Thymus (tissue), 11 donors: ENCODE measurements around the gene INPP5A. TPM values are rescaled to one million over a fixed set of nuclear protein-coding genes. Genes with fewer than 3 reads are reported as not detected.

Source experiments
- DNase-seq, 9 donors: peaks; one replicate each; pipeline ENCODE4 v3.0.0-alpha.2; 2013; ENCODE audit warnings: low spot score in 9 of 9, low read depth in 6 of 9, missing footprints in 1 of 9
- H3K27ac ChIP-seq, 2 donors: one replicate each; pipeline ENCODE4 v1.5.1; 2013; ENCODE audit warnings: control low read depth in 1 of 2, low read depth in 1 of 2, low read length in 1 of 2, mild to moderate bottlenecking in 1 of 2, moderate library complexity in 1 of 2
- H3K27me3 ChIP-seq, 2 donors: one replicate each; pipeline ENCODE4 v1.5.1; 2013; ENCODE audit warnings: low read length in 1 of 2; ENCODE audit not compliant: control insufficient read depth in 2 of 2, insufficient read depth in 1 of 2
- H3K36me3 ChIP-seq, 2 donors: one replicate each; pipeline ENCODE4 v1.5.1; 2013; ENCODE audit warnings: low read length in 1 of 2, mild to moderate bottlenecking in 1 of 2, moderate library complexity in 1 of 2; ENCODE audit not compliant: control insufficient read depth in 2 of 2, insufficient read depth in 2 of 2
- H3K4me1 ChIP-seq, 2 donors: one replicate each; pipeline ENCODE4 v1.5.1; 2013; ENCODE audit warnings: low read length in 2 of 2; ENCODE audit not compliant: control insufficient read depth in 2 of 2, insufficient read depth in 2 of 2
- H3K4me3 ChIP-seq, 2 donors: one replicate each; pipeline ENCODE4 v1.5.1; 2013; ENCODE audit warnings: low read length in 2 of 2, control low read depth in 1 of 2, mild to moderate bottlenecking in 1 of 2
- H3K9me3 ChIP-seq, 2 donors: one replicate each; pipeline ENCODE4 v1.5.1; 2013; ENCODE audit warnings: low read length in 1 of 2, mild to moderate bottlenecking in 1 of 2; ENCODE audit not compliant: control insufficient read depth in 2 of 2, insufficient read depth in 1 of 2
- WGBS: extraction: QIAGEN DNeasy Blood & Tissue Kit; methylation state at CpG from one replicate; pipeline ENCODE4 v1.1.7; 2013; 5-methylcytosine and 5-hydroxymethylcytosine counted together
- polyA plus RNA-seq: library from polyadenylated mRNA; stranded (reverse); fragments of 200-250 nt; gene quantifications from one replicate; pipeline ENCODE4 v1.2.3, GENCODE V29; 2013
- total RNA-seq: library from RNA; stranded (reverse); fragments of 120-200 nt; gene quantifications from one replicate; pipeline ENCODE4 v1.2.4, GENCODE V29; 2013
- donor health status: healthy.

Gene INPP5A
- total and polyA plus RNA-seq, 2 donors, result 11.0 to 14.6 TPM

DNA sequence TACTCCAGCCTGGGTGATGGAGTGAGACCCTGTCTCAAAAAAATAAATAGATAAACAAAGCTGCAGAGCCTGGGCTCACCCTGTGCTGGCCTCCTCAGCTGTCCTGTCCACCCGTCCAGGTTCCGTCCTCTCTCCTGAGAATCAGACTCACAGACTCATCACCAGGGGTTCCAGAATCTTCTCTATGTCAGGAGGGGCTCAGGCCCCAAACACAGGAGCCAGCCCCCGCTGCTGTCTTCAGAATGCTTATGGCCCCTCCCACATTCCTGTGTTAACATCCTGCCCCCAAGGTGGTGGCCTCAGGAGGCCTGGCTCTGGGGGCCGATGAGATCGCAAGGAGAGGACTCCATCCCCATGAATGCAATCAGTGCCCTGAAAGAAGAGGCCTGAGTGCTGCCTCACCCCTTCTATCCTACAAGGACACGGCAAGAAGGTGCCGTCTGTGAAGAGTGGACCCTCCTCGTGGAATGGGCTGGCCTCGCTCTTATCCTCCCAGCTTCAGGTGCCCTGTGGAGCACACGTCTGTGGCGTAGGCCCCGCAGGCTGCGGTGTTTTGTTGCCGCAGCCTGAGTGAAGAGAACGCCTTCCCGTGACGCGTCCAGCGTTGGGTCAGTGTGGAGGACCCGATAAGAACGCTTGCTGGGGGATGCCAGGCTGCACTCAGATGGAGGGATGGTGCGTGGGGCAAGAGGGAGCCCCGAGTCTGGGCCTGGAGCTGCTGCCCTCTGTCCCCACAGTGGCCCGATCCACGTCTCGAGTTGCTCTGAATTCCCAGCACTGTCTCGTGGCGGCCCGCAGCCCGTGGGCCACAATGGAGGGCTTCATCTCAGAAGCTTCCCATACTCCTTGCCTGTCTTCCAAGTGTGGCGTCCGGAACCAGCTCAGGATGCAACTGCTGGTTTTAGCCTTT is 77.1 kb downstream of the INPP5A start:
- Histone ChIP-seq H3K36me3 (peaks cover 0 to 4% of the 10 kb centered on the region in 2 donors), H3K4me3 (no peak overlapping the region), H3K9me3 (peaks cover 0 to 22% of the 10 kb centered on the region in 2 donors), H3K4me1 (peaks cover 0 to 3% of the 10 kb centered on the region in 2 donors), H3K27me3 (no peaks in the 10 kb centered on the region), H3K27ac (no peak overlapping the region)
- DNase-seq, result no peak
- 98% methylated on average over 32 of the region's 32 CpGs for WGBS

- H3K36me3 ChIP-seq, result peaks cover 0 to 4% of the 10 kb centered on the region in 2 donors
- no peak for DNase-seq
- H3K9me3 ChIP-seq, result peaks cover 1 to 28% of the 10 kb centered on the region in 2 donors
- H3K4me3 ChIP-seq, result no peak overlapping the region
- peaks cover 0 to 3% of the 10 kb centered on the region in 2 donors for H3K4me1 ChIP-seq
- 92% methylated on average over 22 of the region's 22 CpGs for WGBS
- H3K27ac ChIP-seq, result no peak overlapping the region
- no peaks in the 10 kb centered on the region for H3K27me3 ChIP-seq
Measured at GRCh38 chr10:132615341-132616169, 78.0 kb downstream of the INPP5A start.

DNA sequence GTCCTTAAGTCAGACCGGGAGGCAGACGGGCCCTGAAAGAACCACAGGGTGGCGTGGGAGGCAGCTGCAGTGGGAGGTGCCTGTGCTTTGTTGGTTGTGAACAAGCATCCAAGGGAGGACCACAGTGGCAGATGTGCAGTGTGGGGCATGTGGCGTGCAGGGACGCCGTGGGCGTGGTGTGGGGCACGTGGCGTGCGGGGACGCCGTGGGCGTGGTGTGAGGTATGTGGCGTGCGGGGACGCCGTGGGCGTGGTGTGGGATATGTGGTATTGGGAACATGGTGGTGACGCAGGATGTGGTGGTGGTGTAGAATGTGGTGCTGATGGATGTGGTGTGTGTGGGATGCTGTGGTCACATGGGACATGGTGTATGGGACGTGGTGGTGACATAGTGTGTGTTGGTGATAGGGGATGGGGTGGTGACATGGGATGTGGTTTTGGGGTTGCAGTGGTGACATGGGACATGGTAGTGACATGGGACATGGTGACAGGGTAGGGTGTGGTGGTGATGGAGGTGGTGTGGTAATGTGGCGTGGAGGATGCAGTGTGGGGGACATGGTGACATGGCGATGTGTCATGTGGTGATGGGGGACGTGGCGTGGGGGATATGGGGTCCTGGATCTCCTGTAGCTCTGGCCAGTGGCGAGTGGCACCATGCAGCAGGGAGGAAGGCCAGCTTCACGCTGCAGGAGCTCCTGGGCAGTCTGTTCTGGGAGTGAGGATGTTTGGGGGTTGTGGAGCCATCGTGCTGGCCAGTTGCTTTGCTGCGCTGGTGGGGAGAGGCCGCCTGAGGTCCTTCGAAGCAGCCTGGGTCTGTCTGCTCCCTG is 78.8 kb downstream of the INPP5A start:
- Histone ChIP-seq H3K4me1 (no peaks in the 10 kb centered on the region), H3K27me3 (no peaks in the 10 kb centered on the region), H3K27ac (peak overlapping the region in 1 of 2 donors; percentile 10), H3K4me3 (no peak overlapping the region), H3K36me3 (peaks cover 0 to 4% of the 10 kb centered on the region in 2 donors), H3K9me3 (peaks cover 1 to 28% of the 10 kb centered on the region in 2 donors)
- peak in 1 of 9 donors; percentile 23 for DNase-seq
- WGBS, result 87% methylated on average over 30 of the region's 30 CpGs

DNA sequence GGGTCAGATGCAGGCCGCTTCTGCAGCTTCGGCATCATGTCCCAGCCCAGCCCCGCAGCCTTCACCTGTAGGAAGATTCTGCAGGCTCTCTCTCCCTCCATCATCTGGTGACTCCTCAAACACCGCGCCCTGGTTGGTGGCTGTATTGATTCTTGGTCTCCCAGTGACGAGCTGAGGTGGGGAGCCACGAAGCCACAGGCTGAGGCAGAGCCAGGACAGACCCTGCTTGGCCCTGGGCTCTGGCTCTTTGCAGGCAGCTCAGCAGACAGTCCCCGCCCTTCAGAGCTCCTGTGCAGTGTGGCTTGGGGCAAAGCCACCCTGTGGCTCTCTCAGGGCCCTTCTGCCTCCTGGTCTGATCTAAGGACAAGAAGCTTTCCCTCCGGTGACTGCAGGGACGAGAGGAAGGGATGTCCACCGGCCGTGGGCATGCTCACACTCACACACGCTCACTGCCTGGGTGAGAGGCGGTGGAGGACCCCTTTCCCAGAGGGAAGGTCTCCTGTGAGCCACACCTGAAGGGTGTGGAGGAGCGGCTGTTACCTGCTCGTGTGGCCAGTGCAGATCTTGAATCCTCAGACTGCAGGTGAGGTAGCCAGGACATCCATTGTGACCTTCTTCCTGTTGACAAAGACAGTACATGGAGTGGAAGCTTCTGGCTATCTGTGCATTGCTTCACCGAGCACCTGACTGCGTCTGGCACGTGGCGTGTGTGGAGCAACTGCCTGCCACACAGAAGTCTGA is 79.6 kb downstream of the INPP5A start:
- H3K27me3 ChIP-seq, result no peaks in the 10 kb centered on the region
- H3K36me3 ChIP-seq, result peaks cover 0 to 4% of the 10 kb centered on the region in 2 donors
- no peak overlapping the region for H3K4me3 ChIP-seq
- H3K4me1 ChIP-seq, result no peaks in the 10 kb centered on the region
- H3K9me3 ChIP-seq, result peaks cover 1 to 28% of the 10 kb centered on the region in 2 donors
- H3K27ac ChIP-seq, result no peak overlapping the region
- 97% methylated on average over 20 of the region's 20 CpGs for WGBS
- DNase-seq, result no peak

DNA sequence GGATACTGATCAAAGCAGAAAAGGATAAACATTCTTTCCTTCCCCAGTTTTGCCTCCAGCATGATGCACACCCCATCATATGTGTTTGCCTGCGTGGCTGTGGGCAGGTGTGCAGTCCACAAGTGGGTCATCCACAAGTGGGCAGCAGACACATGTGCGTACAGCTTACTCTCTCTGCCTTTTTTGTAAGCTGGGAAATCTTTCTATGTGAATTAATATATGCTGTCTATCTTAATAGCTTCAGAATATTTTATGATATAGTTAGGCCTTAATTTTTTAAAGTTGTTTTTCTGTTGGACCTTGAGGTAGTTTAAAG is 80.1 kb downstream of the INPP5A start:
- 98% methylated on average over 2 of the region's 2 CpGs for WGBS
- no peak for DNase-seq
- peaks cover 1 to 28% of the 10 kb centered on the region in 2 donors for H3K9me3 ChIP-seq

DNA sequence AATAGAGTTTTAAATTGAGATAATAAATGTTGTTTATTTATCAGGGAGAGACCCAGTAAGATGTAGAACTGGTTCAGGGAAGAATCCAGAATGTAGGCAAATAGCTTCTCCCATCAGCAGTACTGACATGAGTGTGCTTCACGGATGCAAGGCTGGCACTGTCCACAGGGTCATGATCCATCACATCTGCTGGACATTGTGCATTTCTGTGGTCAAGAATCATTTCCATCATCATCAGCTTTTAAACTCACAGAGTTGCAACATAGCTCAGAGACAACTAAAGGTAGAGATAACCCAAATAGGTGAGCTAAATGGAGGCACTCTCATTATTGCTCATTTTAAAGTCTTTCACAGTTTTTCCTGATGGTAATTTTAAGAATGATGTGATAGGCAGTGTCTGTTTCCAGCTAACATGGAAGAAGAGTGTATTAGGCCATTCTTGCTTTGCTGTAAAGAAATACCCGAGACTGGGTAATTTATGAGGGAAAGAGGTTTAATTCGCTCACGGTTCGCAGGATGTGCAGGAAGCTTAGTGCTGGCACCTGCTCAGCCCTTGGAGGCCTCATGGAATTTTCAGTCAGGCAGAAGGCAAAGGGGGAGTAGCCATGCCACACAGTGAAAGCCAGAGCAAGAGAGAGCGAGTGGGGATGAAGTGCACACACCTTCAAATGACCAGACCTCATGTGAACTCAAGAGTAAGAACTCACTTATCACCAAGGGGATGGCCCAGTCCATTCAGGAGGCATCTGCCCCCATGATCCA is 80.8 kb downstream of the INPP5A start:
- no peaks in the 10 kb centered on the region for H3K27me3 ChIP-seq
- H3K4me3 ChIP-seq, result no peak overlapping the region
- H3K36me3 ChIP-seq, result peaks cover 0 to 4% of the 10 kb centered on the region in 2 donors
- peaks cover 1 to 28% of the 10 kb centered on the region in 2 donors for H3K9me3 ChIP-seq
- no peak for DNase-seq
- no peaks in the 10 kb centered on the region for H3K4me1 ChIP-seq
- no peak overlapping the region for H3K27ac ChIP-seq
- 98% methylated on average over 6 of the region's 6 CpGs for WGBS

More for the DNA sequence above, 80.1 kb downstream of the INPP5A start:
- Histone ChIP-seq H3K36me3 (peaks cover 0 to 4% of the 10 kb centered on the region in 2 donors), H3K4me3 (no peak overlapping the region), H3K27ac (no peak overlapping the region), H3K27me3 (no peaks in the 10 kb centered on the region), H3K4me1 (no peaks in the 10 kb centered on the region)

DNA sequence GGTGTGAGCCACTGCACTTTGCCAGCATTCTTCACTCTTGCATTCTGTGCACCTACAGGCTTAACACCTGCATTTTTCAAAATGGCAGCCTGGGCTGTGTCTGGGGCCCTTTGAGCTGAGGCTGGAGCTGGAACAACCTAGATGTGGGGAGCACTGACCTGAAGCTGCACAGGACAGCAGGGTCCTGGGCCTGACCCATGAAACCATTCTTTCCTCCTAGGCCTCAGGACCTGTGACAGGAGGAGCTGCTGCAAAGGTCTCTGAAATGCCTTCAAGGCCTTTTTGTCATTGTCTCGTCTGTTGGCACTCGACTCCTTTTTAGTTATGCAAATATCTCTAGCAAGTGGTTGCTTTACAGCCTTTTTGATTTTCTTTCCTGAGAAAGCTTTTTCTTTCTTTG is 82.3 kb downstream of the INPP5A start:
- H3K27me3 ChIP-seq, result no peaks in the 10 kb centered on the region
- WGBS, result 97% methylated on average over 2 of the region's 2 CpGs

More for the DNA sequence above, 82.3 kb downstream of the INPP5A start:
- Histone ChIP-seq H3K9me3 (peaks cover 1 to 30% of the 10 kb centered on the region in 2 donors), H3K4me1 (peaks cover 4 to 11% of the 10 kb centered on the region in 2 donors), H3K27ac (no peak overlapping the region), H3K4me3 (no peak overlapping the region), H3K36me3 (peaks cover 0 to 4% of the 10 kb centered on the region in 2 donors)
- no peak for DNase-seq
